Caki2 (cell line): ENCODE measurements around the gene KREMEN1. TPM values are rescaled to one million over a fixed set of nuclear protein-coding genes. Genes with fewer than 3 reads are reported as not detected.

ENCODE experiments used
- DNase-seq: peaks from one replicate; pipeline ENCODE4 v3.0.0-alpha.2; 2015; ENCODE audit warnings: low read depth
- in situ Hi-C: cut with HindIII; loops from 2 replicates; pipeline ENCODE4 v1.10.0; 2016; ENCODE audit warnings: low sequenced_read_pairs, low pct_unique_long_range_greater_than_20kb, mixed read lengths
- total RNA-seq: library from RNA; depleted of rRNA; stranded (reverse); fragments of >200 nt; shearing (Covaris generic); gene quantifications from 2 replicates; pipeline ENCODE4 v1.2.3, GENCODE V29; 2014; ENCODE audit warnings: low replicate concordance

Gene KREMEN1
- total RNA-seq, 1 experiment from 2014 or later: 8.4 TPM

- DNase-seq: no peak
- in situ Hi-C loops: no loop called here
These were observed 132.9 kb downstream of the KREMEN1 start, which contains the start of gene EMID1 for GRCh38 chr22:29205594-29206371. TSS of gene EMID1 (plus strand) at chr22:29205896. CDS start at chr22:29206039, 143 bp downstream.

- in situ Hi-C loops: no loop called here
- no peak for DNase-seq
These were observed 133.8 kb downstream of the KREMEN1 start for GRCh38 chr22:29206372-29207242.

DNA sequence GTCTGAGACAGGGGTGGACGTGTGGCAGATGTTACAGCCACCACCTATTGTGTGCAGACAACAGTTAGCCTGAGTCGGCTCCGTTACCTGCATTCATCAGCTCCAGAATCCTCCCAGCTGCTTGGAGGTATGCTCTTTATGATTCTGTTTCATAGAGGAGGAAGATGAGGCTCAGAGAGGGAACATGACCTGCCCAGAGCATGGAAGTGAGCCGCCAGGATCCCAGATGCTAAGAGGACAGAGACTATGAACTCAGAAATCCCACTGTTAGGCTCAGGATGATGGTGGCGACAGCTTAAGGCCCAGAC lies 134.4 kb downstream of the KREMEN1 start:
- in situ Hi-C loops: no loop called here
- no peak for DNase-seq

- in situ Hi-C loops: no loop called here
- DNase-seq: no peak
These were observed 135.0 kb downstream of the KREMEN1 start for GRCh38 chr22:29207562-29208501.

DNA sequence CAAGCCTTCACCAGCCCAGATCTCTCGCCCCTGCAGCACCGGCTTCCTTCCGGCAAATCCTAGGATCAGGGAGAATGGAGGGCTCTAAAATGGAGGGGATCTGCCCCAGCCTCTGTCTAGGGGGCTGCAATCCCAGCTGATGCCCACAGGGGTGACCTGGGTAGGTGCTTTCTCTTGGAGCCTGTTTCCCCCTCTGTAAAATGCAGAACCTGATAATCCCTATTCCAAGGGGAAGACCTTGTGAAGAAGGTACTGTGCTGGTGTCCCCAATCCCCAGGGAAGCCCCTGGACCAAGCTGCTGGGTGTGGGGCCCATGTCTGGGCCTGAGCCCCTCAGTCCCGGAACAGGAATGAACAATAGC lies 135.6 kb downstream of the KREMEN1 start:
- DNase-seq: no peak
- in situ Hi-C loops: no loop called here

- DNase-seq: no peak
- in situ Hi-C loops: no loop called here
These were observed 136.2 kb downstream of the KREMEN1 start for GRCh38 chr22:29208879-29209623.

DNA sequence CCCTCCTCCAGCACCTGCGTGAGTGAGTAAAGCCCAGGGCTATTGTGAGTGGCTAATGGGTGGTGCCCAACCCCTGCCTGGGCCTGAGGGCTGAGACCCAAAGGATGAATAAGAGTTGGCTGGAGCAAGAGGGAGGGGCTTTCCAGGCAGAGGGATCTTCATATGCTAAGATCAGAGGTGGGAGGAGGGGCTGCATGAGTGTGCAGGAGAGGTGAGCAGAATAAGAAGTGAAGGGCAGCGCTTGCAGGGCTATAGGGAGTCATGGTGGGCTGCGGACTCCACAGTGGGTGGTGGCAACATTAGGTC lies 136.7 kb downstream of the KREMEN1 start:
- no peak for DNase-seq
- in situ Hi-C loops: no loop called here

DNA sequence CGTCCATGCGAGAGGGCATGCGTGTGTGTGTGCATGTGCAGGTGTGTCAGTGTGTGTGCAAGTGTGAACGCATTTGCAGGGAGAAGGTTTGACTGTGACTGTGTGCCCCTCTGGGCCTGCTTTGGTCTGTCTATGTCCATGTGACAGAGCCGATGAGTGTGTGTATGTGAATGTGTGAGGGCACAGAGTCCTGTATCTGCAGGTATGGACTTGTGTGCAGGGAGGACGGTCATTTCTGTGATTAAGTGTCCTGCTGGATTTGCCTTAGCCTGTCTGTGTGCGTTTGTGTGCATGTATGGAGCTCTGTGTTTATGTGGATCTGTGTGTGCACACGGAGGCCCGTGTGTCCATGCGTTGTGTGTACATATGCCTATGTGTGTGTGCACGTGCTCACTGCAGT lies 138.2 kb downstream of the KREMEN1 start:
- in situ Hi-C loops: no loop called here
- DNase-seq: no peak

DNA sequence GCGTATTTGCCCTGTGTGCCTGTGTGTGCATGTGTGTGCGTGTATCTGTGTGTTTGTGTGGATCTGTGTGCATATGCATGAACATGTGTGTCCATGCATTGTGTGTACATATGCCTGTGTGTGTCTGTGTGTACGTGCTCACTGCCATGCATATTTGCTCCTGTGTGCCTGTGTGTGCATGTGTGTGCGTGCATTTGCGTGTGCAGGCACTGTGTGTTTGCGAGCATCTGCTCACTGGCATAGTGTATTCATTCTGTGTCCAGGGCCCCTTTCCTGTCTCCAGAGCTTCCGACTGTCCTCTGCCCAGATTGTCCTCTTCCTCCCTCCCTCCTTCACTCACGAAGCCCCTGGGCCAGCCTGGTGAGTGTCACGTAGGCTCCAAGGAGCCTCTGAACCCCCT lies 138.6 kb downstream of the KREMEN1 start:
- in situ Hi-C loops: no loop called here
- no peak for DNase-seq

- in situ Hi-C loops: no loop called here
- DNase-seq: no peak
These were observed 139.9 kb downstream of the KREMEN1 start for GRCh38 chr22:29212743-29213142.

DNA sequence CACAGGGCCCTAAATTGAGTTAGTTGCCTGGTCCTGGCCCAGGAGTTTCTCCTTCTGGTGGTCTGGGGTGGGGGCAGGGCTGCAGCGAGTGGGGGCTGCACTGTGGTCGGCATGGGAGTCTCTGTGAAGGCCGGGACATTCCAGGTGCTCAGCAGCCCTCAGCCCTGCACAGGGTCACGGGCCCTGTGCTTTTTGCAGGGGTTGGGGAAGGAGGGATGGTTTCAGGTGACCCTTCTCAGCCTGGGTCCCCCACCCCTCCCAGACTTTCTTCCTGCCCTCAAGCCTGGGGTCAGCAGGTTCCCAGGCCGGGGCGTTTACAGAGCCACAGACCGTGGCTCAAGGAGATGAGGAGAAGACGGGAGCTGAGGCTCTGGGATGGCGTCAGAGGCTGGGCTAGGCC lies 140.7 kb downstream of the KREMEN1 start:
- in situ Hi-C loops: no loop called here
- DNase-seq: no peak

DNA sequence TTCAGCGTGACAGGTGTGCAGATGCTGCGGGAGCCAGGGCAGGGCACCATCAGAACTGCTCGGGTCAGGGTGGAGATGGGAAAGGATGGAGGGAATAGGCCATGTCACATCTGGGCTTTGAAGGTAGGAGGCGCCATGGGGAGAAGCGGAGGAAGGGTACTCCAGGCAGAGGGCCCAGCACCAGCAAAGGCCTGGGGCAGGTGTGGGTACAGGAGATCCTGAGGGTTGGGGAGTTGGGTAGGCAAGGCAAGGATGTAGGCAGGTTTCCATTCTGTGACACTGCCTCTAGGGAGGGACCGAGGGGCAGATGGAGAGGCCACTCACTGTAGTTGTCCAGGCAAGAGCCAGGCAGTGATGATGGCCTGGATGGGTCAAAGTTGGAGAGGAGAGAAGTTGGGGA lies 141.4 kb downstream of the KREMEN1 start:
- DNase-seq: no peak
- in situ Hi-C loops: no loop called here

- DNase-seq: no peak
- in situ Hi-C loops: no loop called here
These were observed 142.4 kb downstream of the KREMEN1 start for GRCh38 chr22:29215012-29215860.

DNA sequence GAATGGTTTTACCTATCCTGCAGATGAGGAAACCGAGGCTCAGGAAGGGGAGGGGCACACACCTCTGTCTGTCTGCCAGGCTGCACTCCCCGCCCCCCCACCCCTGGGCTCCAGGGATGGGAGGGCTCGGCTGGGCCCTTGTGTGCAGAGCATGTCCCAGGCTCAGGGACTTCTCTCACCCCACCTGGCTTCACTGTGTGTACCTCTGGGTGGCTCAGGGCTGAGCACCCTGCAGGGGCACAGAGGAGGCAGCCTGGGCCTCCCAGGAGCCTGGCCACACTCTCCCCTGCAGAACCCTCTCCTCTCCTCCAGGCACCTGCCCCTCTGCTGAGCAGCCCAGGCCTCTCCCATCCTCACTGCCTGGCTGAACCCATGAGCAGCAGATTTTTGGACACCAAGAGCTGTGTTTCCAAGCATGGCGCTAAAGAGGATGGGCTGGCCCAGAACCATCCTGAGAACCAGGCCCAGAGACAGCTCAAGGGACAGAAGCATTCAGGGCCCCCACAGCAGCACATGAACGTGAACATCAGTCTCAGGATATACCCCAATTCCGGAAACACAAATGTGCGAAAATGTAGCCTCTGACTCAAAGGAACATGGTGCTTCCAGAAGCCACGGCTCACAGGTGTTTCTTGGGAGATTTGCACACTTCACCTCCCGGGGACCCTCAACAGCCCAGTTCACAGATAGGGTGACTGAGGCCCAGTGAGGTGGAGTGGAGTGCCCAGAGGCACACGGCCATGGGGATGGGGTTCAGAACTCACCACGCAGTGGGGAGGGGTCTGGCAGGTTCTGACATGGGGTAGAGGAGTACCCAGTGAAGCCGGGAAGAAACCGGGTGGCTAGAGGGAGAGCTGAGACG lies 143.4 kb downstream of the KREMEN1 start:
- DNase-seq: no peak
- in situ Hi-C loops: no loop called here

- in situ Hi-C loops: no loop called here
- no peak for DNase-seq
These were observed 144.2 kb downstream of the KREMEN1 start for GRCh38 chr22:29216873-29217666.
